A549 (cell line): ENCODE measurements around the gene MED6. TPM values are rescaled to one million over a fixed set of nuclear protein-coding genes. Genes with fewer than 3 reads are reported as not detected.

Experiments
- ATAC-seq, 2 experiments: fragments of 200-7000 bp in 1 of 2; fragments of >200 bp in 1 of 2; cut with Nextera tagmentation in 1 of 2; cut with Tn5 transposase in 1 of 2; 3 replicates each; pipeline versions ENCODE4 v1.8.0 to v1.9.1; 2018 to 2020; ENCODE audit warnings: mild to moderate bottlenecking in 1 of 2, moderate library complexity in 1 of 2
- CTCF ChIA-PET: fragments of 300-600 bp; sonication (Branson Sonifier 250); formaldehyde crosslinking; extraction: SDS; loops from one replicate; lab custom pipeline; 2021; ENCODE audit warnings: antibody characterized with exemption, inconsistent platforms; lab: Yijun Ruan, JAX
- POLR2A ChIA-PET: fragments of 350-600 bp; formaldehyde crosslinking; extraction: SDS; loops from one replicate; lab custom pipeline; 2021; ENCODE audit warnings: antibody characterized with exemption, inconsistent platforms; lab: Yijun Ruan, JAX
- DNase-seq, 2 experiments: peaks; one replicate each; pipeline versions ENCODE4 v3.0.0 to v3.0.0-alpha.2; 2011 to 2016; ENCODE audit warnings: low read depth in 1 of 2, low spot score in 1 of 2
- FAIRE-seq: peaks from 2 replicates; lab custom pipeline; 2011; peaks lifted over from hg19 to GRCh38; lab: Jason Lieb, UNC
- H3K27ac ChIP-seq, 2 experiments: fragments of >200 bp; sonication (Bioruptor Twin); formaldehyde crosslinking; 3 replicates each; pipeline ENCODE4 v1.5.1; 2016 to 2017
- H3K4me1 ChIP-seq: fragments of >200 bp; sonication (Bioruptor Twin); formaldehyde crosslinking; 3 replicates; pipeline ENCODE4 v1.6.1; 2016
- H3K4me2 ChIP-seq: fragments of >200 bp; sonication (Bioruptor Twin); formaldehyde crosslinking; 3 replicates; pipeline ENCODE4 v1.6.1; 2016
- H3K4me3 ChIP-seq: fragments of >200 bp; sonication (Bioruptor Twin); formaldehyde crosslinking; 3 replicates; pipeline ENCODE4 v1.5.1; 2016
- H3K9me3 ChIP-seq: fragments of >200 bp; sonication (Bioruptor Twin); formaldehyde crosslinking; 3 replicates; pipeline ENCODE4 v1.6.1; 2016
- CBX2 ChIP-seq: fragments of 200-600 bp; sonication (generic); IDR thresholded peaks from 2 replicates; pipeline ENCODE4 v1.6.1; 2016; ENCODE audit warnings: low read depth, mild to moderate bottlenecking, borderline replicate concordance
- EHF ChIP-seq: fragments of 250-450 bp; sonication (Bioruptor Pico); IDR thresholded peaks from 2 replicates; pipeline ENCODE4 v1.5.0; 2020; ENCODE audit warnings: mild to moderate bottlenecking
- FOSL2 ChIP-seq, 2 experiments: fragments of 450-650 bp in 1 of 2; fragments of >200 bp in 1 of 2; sonication (Bioruptor Twin) in 1 of 2; formaldehyde crosslinking; IDR thresholded peaks; 2 replicates each; pipeline versions ENCODE4 v1.5.0 to v1.6.1; 2016 to 2020; ENCODE audit warnings: mild to moderate bottlenecking in 1 of 2, moderate library complexity in 1 of 2
- FOXS1 ChIP-seq: fragments of 250-450 bp; sonication (Bioruptor Pico); IDR thresholded peaks from 2 replicates; pipeline ENCODE4 v1.5.0; 2020; ENCODE audit warnings: mild to moderate bottlenecking, moderate library complexity
- HDAC2 ChIP-seq: fragments of 200-600 bp; sonication (generic); IDR thresholded peaks from 2 replicates; pipeline ENCODE4 v1.6.1; 2016
- HOXA7 ChIP-seq: fragments of 250-450 bp; sonication (Bioruptor Pico); IDR thresholded peaks from 2 replicates; pipeline ENCODE4 v1.5.0; 2020; ENCODE audit warnings: mild to moderate bottlenecking, moderate library complexity
- HOXB5 ChIP-seq: fragments of 250-450 bp; sonication (Bioruptor Pico); IDR thresholded peaks from 2 replicates; pipeline ENCODE4 v1.5.0; 2020; ENCODE audit warnings: mild to moderate bottlenecking, moderate library complexity
- KDM1A ChIP-seq: fragments of 200-600 bp; sonication (generic); IDR thresholded peaks from 2 replicates; pipeline ENCODE4 v1.6.1; 2016; ENCODE audit warnings: low read depth, mild to moderate bottlenecking
- PHF8 ChIP-seq: fragments of 200-600 bp; sonication (generic); IDR thresholded peaks from 2 replicates; pipeline ENCODE4 v1.6.1; 2016; ENCODE audit warnings: low read depth, mild to moderate bottlenecking, antibody characterized with exemption, moderate library complexity, borderline replicate concordance
- POLR2A ChIP-seq: IDR thresholded peaks from 2 replicates; pipeline ENCODE4 v1.6.1; 2012; ENCODE audit warnings: mild to moderate bottlenecking, low read length
- RFX5 ChIP-seq: fragments of 450-650 bp; IDR thresholded peaks from 2 replicates; pipeline ENCODE4 v1.7.1; 2014; ENCODE audit warnings: antibody characterized with exemption, mild to moderate bottlenecking, moderate library complexity
- RNF2 ChIP-seq: fragments of 200-600 bp; sonication (generic); IDR thresholded peaks from 2 replicates; pipeline ENCODE4 v1.6.1; 2016; ENCODE audit warnings: low read depth, mild to moderate bottlenecking, antibody characterized with exemption, moderate library complexity, borderline replicate concordance
- SMC3 ChIP-seq: fragments of >200 bp; sonication (Bioruptor Twin); formaldehyde crosslinking; IDR thresholded peaks from 3 replicates; pipeline ENCODE4 v1.6.1; 2018; ENCODE audit warnings: inconsistent platforms
- ZC3H11A ChIP-seq: fragments of 450-650 bp; IDR thresholded peaks from 2 replicates; pipeline ENCODE4 v1.6.1; 2014; ENCODE audit warnings: antibody characterized with exemption, mild to moderate bottlenecking
- ZFP36 ChIP-seq: fragments of 450-650 bp; IDR thresholded peaks from 2 replicates; pipeline ENCODE4 v1.6.1; 2014; ENCODE audit warnings: borderline replicate concordance; ENCODE audit not compliant: partially characterized antibody
- ZNF302 ChIP-seq: fragments of 250-450 bp; sonication (Bioruptor Pico); IDR thresholded peaks from 2 replicates; pipeline ENCODE4 v1.9.0; 2021; ENCODE audit warnings: inconsistent platforms, mild to moderate bottlenecking, moderate library complexity
- ZSCAN20 ChIP-seq: fragments of 250-450 bp; sonication (Bioruptor Pico); IDR thresholded peaks from 2 replicates; pipeline ENCODE4 v1.8.0; 2022; ENCODE audit warnings: mild to moderate bottlenecking, moderate library complexity
- WGBS: methylation state at CpG from one replicate; pipeline ENCODE4 v1.1.6; 2017; ENCODE audit errors: missing lambda C conversion rate; 5-methylcytosine and 5-hydroxymethylcytosine counted together
- polyA plus RNA-seq, 4 experiments: library from polyadenylated mRNA; depleted of rRNA in 3 of 4; stranded (reverse); fragments of >200 nt; fragmentation: RNase III in 1 of 4; extraction: RNeasy Plus Mini Kit Qiagen cat#74134 plus additional on column Dnase treatment in 1 of 4; gene quantifications; 2 replicates in 3 of 4; 3 replicates in 1 of 4; pipeline ENCODE4 v1.2.3, GENCODE V29; 2011 to 2017
- TF ChIP-seq, protein P1 (sequence below): IDR thresholded peaks from 2 replicates; pipeline ENCODE4 v1.6.1; 2012
- TF ChIP-seq, protein P2 (sequence below): fragments of >200 bp; sonication (Bioruptor Twin); formaldehyde crosslinking; IDR thresholded peaks from 3 replicates; pipeline ENCODE4 v1.6.1; 2016
- TF ChIP-seq, protein P3 (sequence below): fragments of >200 bp; sonication (Bioruptor Twin); formaldehyde crosslinking; IDR thresholded peaks from 3 replicates; pipeline ENCODE4 v1.5.1; 2016
- TF ChIP-seq, protein P4 (sequence below): fragments of 250-450 bp; sonication (Bioruptor Pico); IDR thresholded peaks from 2 replicates; pipeline ENCODE4 v1.5.0; 2020; ENCODE audit warnings: low read depth, mild to moderate bottlenecking, moderate library complexity
- TF ChIP-seq, protein P5 (sequence below): fragments of 450-650 bp; IDR thresholded peaks from 2 replicates; pipeline ENCODE4 v1.6.1; 2014; ENCODE audit warnings: antibody characterized with exemption
- TF ChIP-seq, protein P6 (sequence below): IDR thresholded peaks from 2 replicates; pipeline ENCODE4 v1.6.1; 2012

The MED6 gene
- polyA plus RNA-seq, 2 of the 4 experiments (the other 2 are of a cell fraction): 47.5 to 85.5 TPM

DNA sequence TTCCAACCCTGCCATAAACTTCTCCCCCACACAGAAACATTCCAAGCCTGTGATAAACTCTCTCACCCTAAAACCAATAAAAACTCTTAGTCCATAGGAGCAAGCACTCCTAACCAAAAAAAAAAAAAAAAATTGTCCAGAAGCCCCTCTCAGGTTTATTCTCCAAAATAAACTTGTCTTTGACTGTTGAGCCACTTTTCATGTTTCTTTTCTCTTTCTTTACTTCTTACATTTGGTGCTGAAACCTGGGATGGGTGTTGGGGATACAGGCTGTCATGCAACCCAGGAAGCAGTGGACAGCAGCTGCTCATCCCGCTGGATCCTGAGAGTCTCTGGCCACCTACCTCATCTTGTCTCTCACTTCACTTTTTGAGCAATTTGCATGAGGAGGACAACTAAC lies 63.6 kb downstream of the MED6 start:
- H3K9me3 ChIP-seq: no peaks in the 10 kb centered on the region
- DNase-seq: no peak
- no peak overlapping the region for H3K4me3 ChIP-seq
- no peaks in the 10 kb centered on the region for H3K4me1 ChIP-seq
- ChIA-PET POLR2A (no interaction called here), CTCF (no interaction called here)
- FAIRE-seq: no peak
- ATAC-seq: no peak
- WGBS: 42% methylated on average over 1 of the region's 1 CpG
- H3K27ac ChIP-seq: no peak overlapping the region
- TF ChIP-seq, protein P1, sequence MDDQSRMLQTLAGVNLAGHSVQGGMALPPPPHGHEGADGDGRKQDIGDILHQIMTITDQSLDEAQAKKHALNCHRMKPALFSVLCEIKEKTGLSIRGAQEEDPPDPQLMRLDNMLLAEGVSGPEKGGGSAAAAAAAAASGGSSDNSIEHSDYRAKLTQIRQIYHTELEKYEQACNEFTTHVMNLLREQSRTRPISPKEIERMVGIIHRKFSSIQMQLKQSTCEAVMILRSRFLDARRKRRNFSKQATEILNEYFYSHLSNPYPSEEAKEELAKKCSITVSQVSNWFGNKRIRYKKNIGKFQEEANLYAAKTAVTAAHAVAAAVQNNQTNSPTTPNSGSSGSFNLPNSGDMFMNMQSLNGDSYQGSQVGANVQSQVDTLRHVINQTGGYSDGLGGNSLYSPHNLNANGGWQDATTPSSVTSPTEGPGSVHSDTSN: no peak
- TF ChIP-seq RFX5: no peak
- no peak for TF ChIP-seq POLR2A
- TF ChIP-seq, protein P2, sequence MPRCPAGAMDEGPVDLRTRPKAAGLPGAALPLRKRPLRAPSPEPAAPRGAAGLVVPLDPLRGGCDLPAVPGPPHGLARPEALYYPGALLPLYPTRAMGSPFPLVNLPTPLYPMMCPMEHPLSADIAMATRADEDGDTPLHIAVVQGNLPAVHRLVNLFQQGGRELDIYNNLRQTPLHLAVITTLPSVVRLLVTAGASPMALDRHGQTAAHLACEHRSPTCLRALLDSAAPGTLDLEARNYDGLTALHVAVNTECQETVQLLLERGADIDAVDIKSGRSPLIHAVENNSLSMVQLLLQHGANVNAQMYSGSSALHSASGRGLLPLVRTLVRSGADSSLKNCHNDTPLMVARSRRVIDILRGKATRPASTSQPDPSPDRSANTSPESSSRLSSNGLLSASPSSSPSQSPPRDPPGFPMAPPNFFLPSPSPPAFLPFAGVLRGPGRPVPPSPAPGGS: no peak
- TF ChIP-seq EHF (CRISPR knock-in tag): no peak
- TF ChIP-seq, protein P3, sequence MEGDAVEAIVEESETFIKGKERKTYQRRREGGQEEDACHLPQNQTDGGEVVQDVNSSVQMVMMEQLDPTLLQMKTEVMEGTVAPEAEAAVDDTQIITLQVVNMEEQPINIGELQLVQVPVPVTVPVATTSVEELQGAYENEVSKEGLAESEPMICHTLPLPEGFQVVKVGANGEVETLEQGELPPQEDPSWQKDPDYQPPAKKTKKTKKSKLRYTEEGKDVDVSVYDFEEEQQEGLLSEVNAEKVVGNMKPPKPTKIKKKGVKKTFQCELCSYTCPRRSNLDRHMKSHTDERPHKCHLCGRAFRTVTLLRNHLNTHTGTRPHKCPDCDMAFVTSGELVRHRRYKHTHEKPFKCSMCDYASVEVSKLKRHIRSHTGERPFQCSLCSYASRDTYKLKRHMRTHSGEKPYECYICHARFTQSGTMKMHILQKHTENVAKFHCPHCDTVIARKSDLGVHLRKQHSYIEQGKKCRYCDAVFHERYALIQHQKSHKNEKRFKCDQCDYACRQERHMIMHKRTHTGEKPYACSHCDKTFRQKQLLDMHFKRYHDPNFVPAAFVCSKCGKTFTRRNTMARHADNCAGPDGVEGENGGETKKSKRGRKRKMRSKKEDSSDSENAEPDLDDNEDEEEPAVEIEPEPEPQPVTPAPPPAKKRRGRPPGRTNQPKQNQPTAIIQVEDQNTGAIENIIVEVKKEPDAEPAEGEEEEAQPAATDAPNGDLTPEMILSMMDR: no peak
- no peak for TF ChIP-seq ZC3H11A
- TF ChIP-seq PHF8: no peak
- TF ChIP-seq, protein P4, sequence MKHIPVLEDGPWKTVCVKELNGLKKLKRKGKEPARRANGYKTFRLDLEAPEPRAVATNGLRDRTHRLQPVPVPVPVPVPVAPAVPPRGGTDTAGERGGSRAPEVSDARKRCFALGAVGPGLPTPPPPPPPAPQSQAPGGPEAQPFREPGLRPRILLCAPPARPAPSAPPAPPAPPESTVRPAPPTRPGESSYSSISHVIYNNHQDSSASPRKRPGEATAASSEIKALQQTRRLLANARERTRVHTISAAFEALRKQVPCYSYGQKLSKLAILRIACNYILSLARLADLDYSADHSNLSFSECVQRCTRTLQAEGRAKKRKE (CRISPR knock-in tag): no peak
- no peak for TF ChIP-seq FOSL2 (IDR thresholded peaks at IDR 0.05)
- TF ChIP-seq FOSL2 (CRISPR knock-in tag; IDR thresholded peaks at IDR 0.05): no peak
- TF ChIP-seq FOXS1 (CRISPR knock-in tag): no peak
- no peak for TF ChIP-seq ZFP36
- no peak for TF ChIP-seq HDAC2
- TF ChIP-seq SMC3: no peak
- no peak for TF ChIP-seq HOXA7
- TF ChIP-seq HOXB5: no peak
- TF ChIP-seq, protein P5, sequence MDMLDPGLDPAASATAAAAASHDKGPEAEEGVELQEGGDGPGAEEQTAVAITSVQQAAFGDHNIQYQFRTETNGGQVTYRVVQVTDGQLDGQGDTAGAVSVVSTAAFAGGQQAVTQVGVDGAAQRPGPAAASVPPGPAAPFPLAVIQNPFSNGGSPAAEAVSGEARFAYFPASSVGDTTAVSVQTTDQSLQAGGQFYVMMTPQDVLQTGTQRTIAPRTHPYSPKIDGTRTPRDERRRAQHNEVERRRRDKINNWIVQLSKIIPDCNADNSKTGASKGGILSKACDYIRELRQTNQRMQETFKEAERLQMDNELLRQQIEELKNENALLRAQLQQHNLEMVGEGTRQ: no peak
- no peak for TF ChIP-seq ZSCAN20 (CRISPR knock-in tag)
- TF ChIP-seq ZNF302 (CRISPR knock-in tag): no peak
- no peak overlapping the region for H3K4me2 ChIP-seq

DNA sequence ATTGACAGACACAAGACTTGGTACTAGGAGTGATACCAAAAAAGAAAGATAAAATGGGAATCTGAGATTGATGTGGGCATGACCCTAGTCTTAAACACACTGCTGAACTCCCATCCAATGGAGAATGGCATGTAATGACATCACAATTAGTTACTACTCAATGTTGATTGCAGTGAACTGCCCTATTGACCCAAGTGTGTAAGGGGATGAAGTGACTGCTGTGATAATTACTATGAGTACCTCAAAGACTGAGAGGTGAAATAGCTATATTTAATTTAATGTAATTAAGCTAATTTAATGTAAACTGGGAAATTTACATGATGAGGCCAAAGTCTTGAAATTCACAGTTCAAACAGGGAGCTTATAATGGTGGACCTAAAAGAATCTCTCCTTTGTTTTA lies 65.6 kb downstream of the MED6 start, which contains the start of gene ADAM20:
Gene ADAM20 (minus strand): TSS at position 101 of the 400 bp plus-strand sequence. CDS start 10,247 bp downstream, outside the sequence.
- FAIRE-seq (no peak), DNase-seq (no peak), ATAC-seq (no peak)
- CTCF ChIA-PET: interaction anchor here (1.6 kb wide), 1 partner anchor 11 kb away, joined by 3 read pairs; no protein-coding TSS in a partner anchor
- Histone ChIP-seq H3K9me3 (no peaks in the 10 kb centered on the region), H3K4me1 (no peaks in the 10 kb centered on the region), H3K27ac (no peak within 1 kb of the TSS), H3K4me2 (no peak within 1 kb of the TSS), H3K4me3 (no peak within 1 kb of the TSS)
- TF ChIP-seq, protein P2: no peak
- TF ChIP-seq KDM1A (no peak), CBX2 (no peak), HOXB5 (no peak), RNF2 (no peak)
- TF ChIP-seq, protein P6, sequence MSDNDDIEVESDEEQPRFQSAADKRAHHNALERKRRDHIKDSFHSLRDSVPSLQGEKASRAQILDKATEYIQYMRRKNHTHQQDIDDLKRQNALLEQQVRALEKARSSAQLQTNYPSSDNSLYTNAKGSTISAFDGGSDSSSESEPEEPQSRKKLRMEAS: no peak
- POLR2A ChIA-PET: no interaction called here
